DOHH2 (cell line): ENCODE results near the gene CDHR3.

Experiments
- CTCF ChIP-seq: fragments of 200-600 bp; sonication (generic); IDR thresholded peaks from one replicate; pipeline ENCODE4 v1.5.1; 2014; ENCODE audit warnings: antibody characterized with exemption, mild to moderate bottlenecking, low read depth, low read length; ENCODE audit not compliant: poor library complexity, severe bottlenecking
- EZH2phosphoT487 ChIP-seq: fragments of 200-600 bp; sonication (generic); IDR thresholded peaks from 2 replicates; pipeline ENCODE4 v1.6.1; 2017; ENCODE audit warnings: borderline replicate concordance, mild to moderate bottlenecking, antibody characterized with exemption, low read length, moderate library complexity, mixed read lengths

- TF ChIP-seq CTCF = no peak
- no peak for TF ChIP-seq EZH2phosphoT487
These were observed 25.7 kb upstream of the CDHR3 start for GRCh38 chr7:105937411-105937810.
